Measurements from ENCODE around the gene CD1B.
"Not testable (repeated sequence)": the region's sequence is repeated elsewhere in the genome, so short reads cannot be mapped to it uniquely, and the experiment has no call there.

The CD1B gene

GRCh38 chr1:158331481-158332150 is at the start of gene CD1B:
Gene CD1B (minus strand): TSS chr1:158331531. CDS start chr1:158331423, 108 bp downstream.
- DNase-seq (ENCODE audit: low read depth in 2 of 2) = no peak

DNA sequence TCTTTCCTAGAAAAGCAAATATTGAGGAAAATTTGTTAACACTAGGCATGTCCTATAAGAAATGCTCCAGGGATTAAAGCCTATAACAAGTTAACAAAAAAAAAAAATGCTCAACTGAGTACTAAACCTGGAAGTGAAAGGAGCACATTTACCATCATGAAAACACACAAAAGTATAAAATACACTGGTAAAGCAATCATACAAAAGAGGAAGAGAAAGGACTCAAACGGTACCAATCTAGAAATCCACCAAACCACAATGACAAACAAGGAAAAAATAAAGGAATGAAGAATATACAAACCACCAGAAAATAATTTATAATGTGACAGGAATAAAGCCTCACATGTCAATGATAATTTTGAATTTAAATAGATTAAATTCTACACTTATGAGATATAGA is 43.5 kb upstream of the CD1B start:
- no peak for DNase-seq (ENCODE audit: low read depth in 2 of 2)

GRCh38 chr1:158374101-158374500 is 42.8 kb upstream of the CD1B start:
- DNase-seq (ENCODE audit: low read depth in 2 of 2) = not testable (repeated sequence)

GRCh38 chr1:158371188-158371953 is 40.0 kb upstream of the CD1B start:
- DNase-seq (ENCODE audit: low read depth in 2 of 2) = no peak

- DNase-seq (ENCODE audit: low read depth in 2 of 2) = no peak
Measured at GRCh38 chr1:158366783-158367182, 35.5 kb upstream of the CD1B start.

DNA sequence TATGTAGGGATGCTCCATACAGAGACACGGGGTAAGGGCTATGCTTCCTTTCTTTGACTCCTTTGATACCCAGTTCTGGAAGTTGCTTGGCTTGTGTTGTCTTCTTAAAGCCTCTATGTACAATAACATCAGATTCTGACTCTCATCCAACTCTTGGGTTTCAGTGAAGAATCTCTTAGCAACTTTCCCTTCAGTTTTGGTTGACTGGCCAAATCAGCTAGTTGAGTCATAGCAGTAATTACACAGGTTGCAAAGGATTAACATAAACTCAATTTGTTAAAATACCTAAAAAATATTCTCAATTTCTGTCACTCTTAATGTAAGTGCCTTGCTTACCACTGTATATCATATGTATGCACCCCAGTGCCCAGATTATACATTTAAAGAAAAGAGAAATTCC is 31.6 kb upstream of the CD1B start:
- no peak for DNase-seq (ENCODE audit: low read depth in 2 of 2)

- DNase-seq (ENCODE audit: low read depth in 2 of 2) = no peak
Measured at GRCh38 chr1:158362482-158362881, 31.2 kb upstream of the CD1B start.

GRCh38 chr1:158357441-158357840 is 26.1 kb upstream of the CD1B start:
- no peak for DNase-seq (ENCODE audit: low read depth in 2 of 2)

- no peak for DNase-seq (ENCODE audit: low read depth in 2 of 2)
Measured at GRCh38 chr1:158356616-158357015, 25.3 kb upstream of the CD1B start.

GRCh38 chr1:158355773-158356285 is 24.5 kb upstream of the CD1B start:
- no peak for DNase-seq (ENCODE audit: low read depth in 2 of 2)

DNA sequence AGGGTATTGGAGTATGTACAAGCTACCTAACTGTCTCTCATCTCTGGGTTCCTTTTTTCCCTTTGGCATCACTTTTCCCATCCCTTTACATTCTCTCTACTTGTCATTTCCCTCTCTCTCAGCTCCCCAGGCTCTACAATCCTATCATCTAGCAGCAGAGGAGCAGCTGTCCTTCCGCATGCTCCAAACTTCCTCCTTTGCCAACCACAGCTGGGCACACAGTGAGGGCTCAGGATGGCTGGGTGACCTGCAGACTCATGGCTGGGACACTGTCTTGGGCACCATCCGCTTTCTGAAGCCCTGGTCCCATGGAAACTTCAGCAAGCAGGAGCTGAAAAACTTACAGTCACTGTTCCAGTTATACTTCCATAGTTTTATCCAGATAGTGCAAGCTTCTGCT is 22.9 kb upstream of the CD1B start:
- DNase-seq (ENCODE audit: low read depth in 2 of 2) = no peak

GRCh38 chr1:158353303-158354075 is 22.2 kb upstream of the CD1B start, which contains the start of gene CD1E:
Gene CD1E (plus strand): TSS chr1:158353894. CDS start chr1:158353989, 95 bp downstream.
- no peak for DNase-seq (ENCODE audit: low read depth in 2 of 2)

- not testable (repeated sequence) for DNase-seq (ENCODE audit: low read depth in 2 of 2)
Measured at GRCh38 chr1:158348946-158349345, 17.6 kb upstream of the CD1B start.

DNA sequence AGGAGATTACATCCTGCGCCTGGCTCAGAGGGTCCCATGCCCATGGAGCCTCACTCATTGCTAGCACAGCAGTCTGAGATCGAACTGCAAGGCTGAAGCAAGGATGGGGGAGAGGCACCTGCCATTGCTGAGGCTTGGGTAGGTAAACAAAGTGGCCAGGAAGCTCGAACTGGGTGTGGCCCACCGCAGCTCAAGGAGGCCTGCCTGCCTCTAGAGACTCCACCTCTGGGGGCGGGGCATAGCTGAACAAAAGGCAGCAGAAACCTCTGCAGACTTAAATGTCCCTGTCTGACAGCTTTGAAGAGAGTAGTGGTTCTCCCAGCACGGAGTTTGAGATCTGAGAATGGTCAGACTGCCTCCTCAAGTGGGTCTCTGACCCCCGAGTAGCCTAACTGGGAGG is 5.1 kb upstream of the CD1B start:
- not testable (repeated sequence) for DNase-seq (ENCODE audit: low read depth in 2 of 2)

DNA sequence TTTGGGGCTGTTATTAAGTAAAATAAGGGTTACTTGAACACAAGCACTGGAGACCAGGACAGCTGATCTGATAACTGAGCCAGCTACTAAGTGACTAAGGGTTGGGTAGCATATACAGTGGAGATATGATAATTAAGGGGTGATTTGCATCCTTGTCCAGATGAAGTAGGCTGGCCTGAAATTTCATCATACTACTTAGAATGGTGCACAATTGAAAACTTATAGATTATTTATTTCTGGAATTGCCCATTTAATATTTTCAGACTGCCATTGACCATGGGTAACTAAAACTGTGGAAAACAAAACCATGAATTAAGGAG is 3.8 kb upstream of the CD1B start:
- DNase-seq (ENCODE audit: low read depth in 2 of 2) = no peak

DNA sequence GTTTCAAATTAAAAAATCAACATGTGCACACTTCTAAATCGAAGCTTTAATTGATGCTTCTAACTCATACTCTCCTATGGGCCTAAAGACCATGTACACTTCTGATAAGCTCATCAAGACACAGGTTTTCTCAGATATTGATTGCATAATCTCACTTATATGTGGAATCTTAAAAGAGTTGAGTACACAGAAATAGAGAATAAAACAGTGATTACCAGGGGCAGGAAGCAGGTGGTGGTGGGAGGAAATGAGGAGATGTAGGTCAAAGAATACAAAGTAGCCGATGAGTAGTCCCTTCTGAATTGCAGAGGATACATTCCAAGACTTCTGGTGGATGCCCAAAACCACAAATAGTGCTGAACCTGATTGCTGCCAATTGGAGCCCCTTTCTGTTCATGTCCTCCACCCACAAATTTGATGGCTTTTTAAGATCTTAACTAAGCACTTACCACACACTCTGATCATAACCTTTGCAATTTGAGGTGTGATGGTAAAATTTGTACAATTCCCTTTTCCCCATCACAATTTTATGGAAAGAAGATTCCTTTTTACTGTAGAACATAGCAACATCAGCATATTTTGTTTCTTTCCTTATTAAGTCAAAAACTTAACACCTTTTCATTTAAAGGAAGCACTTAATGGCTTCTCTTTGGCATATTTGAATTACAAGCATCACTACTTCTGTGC is 3.3 kb upstream of the CD1B start:
- DNase-seq (ENCODE audit: low read depth in 2 of 2) = no peak

- DNase-seq (ENCODE audit: low read depth in 2 of 2) = no peak
Measured at GRCh38 chr1:158333405-158334155, 2.2 kb upstream of the CD1B start.

GRCh38 chr1:158331106-158331425 is 265 bp downstream of the CD1B start:
- DNase-seq (ENCODE audit: low read depth in 2 of 2) = no peak

GRCh38 chr1:158330391-158331105 is 783 bp downstream of the CD1B start:
- DNase-seq (ENCODE audit: low read depth in 2 of 2) = no peak

DNA sequence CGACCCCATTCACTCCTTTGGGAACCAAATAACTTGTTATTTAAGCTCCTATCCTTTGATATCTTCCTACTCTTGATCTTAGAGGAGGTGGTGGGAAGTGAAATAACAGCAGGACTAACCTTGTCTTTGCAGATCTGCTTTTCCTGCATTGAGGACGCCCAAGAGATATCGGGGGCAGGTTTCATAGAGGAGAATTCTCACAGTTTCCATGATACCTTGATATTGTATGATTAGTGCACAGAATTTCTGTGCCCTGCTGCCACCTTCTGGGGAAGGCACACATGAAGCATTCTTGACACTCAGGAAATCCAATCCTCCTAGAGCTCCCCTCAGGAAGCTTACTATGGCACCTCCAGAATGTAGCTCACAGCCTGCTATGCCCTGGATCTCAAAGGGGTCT is 1.6 kb downstream of the CD1B start:
- DNase-seq (ENCODE audit: low read depth in 2 of 2) = no peak

- no peak for DNase-seq (ENCODE audit: low read depth in 2 of 2)
Measured at GRCh38 chr1:158329300-158329699, 2.0 kb downstream of the CD1B start.

Measured in stimulated activated CD8-positive, alpha-beta memory T cell treated with anti-CD3 and anti-CD28 coated beads, Interleukin-7, amount 100 ng/mL, for 1 hour (primary cell).